ENCODE data around the gene TMC5. TPM values are rescaled to one million over a fixed set of nuclear protein-coding genes. Genes with fewer than 3 reads are reported as not detected.

The TMC5 gene
- total RNA-seq, 1 experiment from 2014 or later, result 1.2 TPM

DNA sequence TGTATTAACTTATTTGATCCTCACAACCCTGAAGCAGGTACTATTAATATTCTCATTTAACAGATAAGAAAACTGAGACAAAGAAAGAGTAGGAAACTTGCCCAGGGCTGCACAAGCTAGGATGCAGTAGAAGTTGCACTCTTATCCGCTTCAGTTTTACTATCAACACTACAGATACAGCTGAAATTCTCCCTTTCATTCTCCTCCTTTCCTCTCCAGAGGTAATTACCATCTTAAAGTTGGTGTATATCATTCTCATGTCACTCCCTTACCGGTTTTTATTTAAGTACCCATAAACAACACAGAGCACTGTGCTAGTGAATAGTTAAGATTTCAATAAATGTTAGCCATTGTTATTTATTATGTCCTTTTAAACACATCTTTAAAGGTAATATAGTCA is 100.7 kb downstream of the TMC5 start:
- H3T11ph ChIP-seq (ENCODE audit: low read length), result no peak overlapping the region
- H3K79me2 ChIP-seq (ENCODE audit: insufficient read depth, low read length), result peaks cover 5% of the 10 kb centered on the region; the same call in 1 of the 2 replicates
- TF ChIP-seq, protein P1, sequence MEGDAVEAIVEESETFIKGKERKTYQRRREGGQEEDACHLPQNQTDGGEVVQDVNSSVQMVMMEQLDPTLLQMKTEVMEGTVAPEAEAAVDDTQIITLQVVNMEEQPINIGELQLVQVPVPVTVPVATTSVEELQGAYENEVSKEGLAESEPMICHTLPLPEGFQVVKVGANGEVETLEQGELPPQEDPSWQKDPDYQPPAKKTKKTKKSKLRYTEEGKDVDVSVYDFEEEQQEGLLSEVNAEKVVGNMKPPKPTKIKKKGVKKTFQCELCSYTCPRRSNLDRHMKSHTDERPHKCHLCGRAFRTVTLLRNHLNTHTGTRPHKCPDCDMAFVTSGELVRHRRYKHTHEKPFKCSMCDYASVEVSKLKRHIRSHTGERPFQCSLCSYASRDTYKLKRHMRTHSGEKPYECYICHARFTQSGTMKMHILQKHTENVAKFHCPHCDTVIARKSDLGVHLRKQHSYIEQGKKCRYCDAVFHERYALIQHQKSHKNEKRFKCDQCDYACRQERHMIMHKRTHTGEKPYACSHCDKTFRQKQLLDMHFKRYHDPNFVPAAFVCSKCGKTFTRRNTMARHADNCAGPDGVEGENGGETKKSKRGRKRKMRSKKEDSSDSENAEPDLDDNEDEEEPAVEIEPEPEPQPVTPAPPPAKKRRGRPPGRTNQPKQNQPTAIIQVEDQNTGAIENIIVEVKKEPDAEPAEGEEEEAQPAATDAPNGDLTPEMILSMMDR (conservative IDR thresholded peaks at IDR 0.05), result no peak
- no peak overlapping the region for H3K14ac ChIP-seq (ENCODE audit: insufficient read depth, low read length)
- H4K5ac ChIP-seq (ENCODE audit: insufficient read length, low read depth, low read length), result no peak overlapping the region
- no peak overlapping the region for H3K18ac ChIP-seq (ENCODE audit: insufficient read length, low read depth, low read length)
- H3K56ac ChIP-seq (ENCODE audit: insufficient read length, low read depth, low read length), result no peak overlapping the region
- peaks cover 30 to 31% of the 10 kb centered on the region in 2 experiments for H3K4me1 Mint-ChIP-seq
- H3K4me1 ChIP-seq (ENCODE audit: insufficient read depth, low read length), result 0 out of 2 replicates have a peak, but pooled peaks cover 3% of the 10 kb centered on the region
- H4K20me1 ChIP-seq (ENCODE audit: control insufficient read depth, insufficient read depth, insufficient read length), result no peaks in the 10 kb centered on the region
- H3K36me3 Mint-ChIP-seq (ENCODE audit: insufficient read depth in 1 of 3, low read depth in 3 of 3), result peaks cover 22 to 43% (median 36%) of the 10 kb centered on the region in 3 experiments
- H3K9me3 ChIP-seq (ENCODE audit: control insufficient read depth, low read depth, low read length), result no peaks in the 10 kb centered on the region
- H4K91ac ChIP-seq (ENCODE audit: insufficient read length, low read depth, low read length), result no peak overlapping the region
- H3K27ac ChIP-seq (ENCODE audit: insufficient read length, low read depth, low read length), result no peak overlapping the region
- H2BK20ac ChIP-seq (ENCODE audit: low read depth, low read length, poor library complexity, severe bottlenecking), result no peak overlapping the region
- peaks cover 8% of the 10 kb centered on the region for H3K23me2 ChIP-seq (ENCODE audit: insufficient read length, low read depth, low read length, poor library complexity, severe bottlenecking)
- H3K27ac Mint-ChIP-seq, result no peak overlapping the region
- H3K23ac ChIP-seq (ENCODE audit: insufficient read length, low read depth, low read length), result no peak overlapping the region
- no peak overlapping the region for H3K9ac ChIP-seq (ENCODE audit: extremely low read depth, insufficient read length, low read length)
- no peak overlapping the region for H3K4me3 Mint-ChIP-seq
- no peaks in the 10 kb centered on the region for H3K79me1 ChIP-seq (ENCODE audit: insufficient read depth, low read depth, low read length, poor library complexity, severe bottlenecking)
- H2BK120ac ChIP-seq (ENCODE audit: low read depth, low read length, poor library complexity, severe bottlenecking), result no peak overlapping the region
- H2AK5ac ChIP-seq (ENCODE audit: insufficient read length, low read length), result no peak overlapping the region
- DNase-seq, result no peak
- no peaks in the 10 kb centered on the region for H3K27me3 Mint-ChIP-seq (ENCODE audit: low read depth)
- no peaks in the 10 kb centered on the region for H3K9me3 Mint-ChIP-seq
- H2BK12ac ChIP-seq (ENCODE audit: insufficient read length, low read depth, low read length), result no peak overlapping the region
- no CpG with 5 or more reads among the region's 2 CpGs for WGBS (ENCODE audit: extremely low coverage, insufficient read length, low lambda C conversion rate)
- H2BK15ac ChIP-seq (ENCODE audit: low read depth, low read length), result no peak overlapping the region
- no peak overlapping the region for H2AFZ ChIP-seq (ENCODE audit: low read length)
- no peak overlapping the region for H2BK5ac ChIP-seq (ENCODE audit: insufficient read length, low read length)
- H3K27me3 ChIP-seq (ENCODE audit: insufficient read depth, low read length), result no peaks in the 10 kb centered on the region
- no peak overlapping the region for H3K4ac ChIP-seq (ENCODE audit: low read depth, low read length)
- H3K4me2 ChIP-seq (ENCODE audit: insufficient read depth, insufficient read length, low read length), result no peak overlapping the region
- no peak overlapping the region for H4K8ac ChIP-seq (replicated peaks; ENCODE audit: insufficient read length, low read depth, low read length)
